ENCODE data around the gene KCNH5. TPM values are rescaled to one million over a fixed set of nuclear protein-coding genes. Genes with fewer than 3 reads are reported as not detected.

KCNH5 gene
- total and polyA plus RNA-seq, 9 of the 15 experiments (the other 6 are each of a cell fraction or from before 2014, with no cell fraction given), result 1.1 to 2.4 (median 1.4) TPM

DNA sequence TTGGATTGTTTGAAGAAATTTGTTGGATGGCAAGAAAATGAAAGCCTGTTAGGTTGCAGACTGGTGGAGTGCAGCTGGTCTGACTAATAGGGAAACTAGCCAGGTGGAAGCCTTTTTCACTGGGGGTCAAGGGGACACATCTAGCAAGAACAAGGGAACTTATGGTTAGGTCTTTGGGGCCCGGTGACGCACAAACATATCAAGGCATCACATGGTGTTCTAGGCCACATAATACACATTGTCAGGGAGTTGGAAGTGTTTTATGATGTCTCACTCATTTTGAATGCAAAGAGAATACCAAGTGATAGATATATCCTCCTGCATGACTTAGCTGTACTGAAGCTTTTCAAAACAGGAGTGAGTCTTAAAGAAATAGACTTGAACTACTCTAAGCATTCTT lies 351.2 kb downstream of the KCNH5 start:
- Histone ChIP-seq H3K4me1 (replicated peaks in 1 of 2; ENCODE audit: control insufficient read depth in 2 of 2, insufficient read depth in 2 of 2, low read length in 2 of 2) (no peaks in the 10 kb centered on the region), H2AFZ (ENCODE audit: low read depth, low read length) (no peak overlapping the region), H3K4me3 (no peak overlapping the region), H3K27ac (ENCODE audit: extremely low read depth, low read depth, low read length) (no peak overlapping the region), H3K36me3 (ENCODE audit: control insufficient read depth, insufficient read depth, low read length) (no peaks in the 10 kb centered on the region), H3K4me2 (ENCODE audit: insufficient read depth, low read length) (no peak overlapping the region), H3K27me3 (ENCODE audit: control insufficient read depth in 2 of 2, insufficient read depth in 2 of 2, low read length in 2 of 2) (no peaks in the 10 kb centered on the region), H3K9me1 (ENCODE audit: control insufficient read depth, insufficient read depth, low read length) (no peaks in the 10 kb centered on the region), H3K9ac (ENCODE audit: insufficient read depth in 1 of 2, low read depth in 2 of 2, low read length in 2 of 2) (no peak overlapping the region), H3K9me3 (replicated peaks; ENCODE audit: control insufficient read depth, insufficient read depth, low read depth, low read length) (no peaks in the 10 kb centered on the region), H3K79me2 (ENCODE audit: control insufficient read depth, insufficient read depth, low read length) (no peaks in the 10 kb centered on the region), H4K20me1 (replicated peaks; ENCODE audit: control insufficient read depth, insufficient read depth, low read length) (no peaks in the 10 kb centered on the region)
- in situ Hi-C loops (cut with MboI) (no loop called here), intact Hi-C loops (cut with micrococcal nuclease) (no loop called here)
- TF ChIP-seq CBX3 (IDR thresholded peaks at IDR 0.05; ENCODE audit: borderline replicate concordance in 1 of 2, low read length in 2 of 2) (no peak), MBD2 (IDR thresholded peaks at IDR 0.05; ENCODE audit: borderline replicate concordance, low read depth) (no peak), SPI1 (IDR thresholded peaks at IDR 0.05; ENCODE audit: borderline replicate concordance, low read depth, low read length) (no peak), CREM (IDR thresholded peaks at IDR 0.05; ENCODE audit: low read depth) (no peak), OTX1 (CRISPR knock-in tag; IDR thresholded peaks at IDR 0.05) (no peak), MCM3 (IDR thresholded peaks at IDR 0.05) (no peak), NR2C1 (IDR thresholded peaks at IDR 0.05) (no peak), NR2C1 (tag; IDR thresholded peaks at IDR 0.05) (no peak), ZNF274 (IDR thresholded peaks at IDR 0.05; ENCODE audit: borderline replicate concordance, low read depth, low read length) (no peak), ZNF311 (CRISPR knock-in tag; IDR thresholded peaks at IDR 0.05) (no peak), HOXB6 (CRISPR knock-in tag; IDR thresholded peaks at IDR 0.05; ENCODE audit: borderline replicate concordance) (no peak), SMAD2 (IDR thresholded peaks at IDR 0.05; ENCODE audit: low read depth, low read length) (no peak), POLR2H (tag; IDR thresholded peaks at IDR 0.05; ENCODE audit: low read depth) (no peak), MYNN (IDR thresholded peaks at IDR 0.05) (no peak), MYNN (CRISPR knock-in tag; IDR thresholded peaks at IDR 0.05) (no peak), ZFX (CRISPR knock-in tag; IDR thresholded peaks at IDR 0.05) (no peak), MAFK (IDR thresholded peaks at IDR 0.05; ENCODE audit: low read length) (no peak)
- TF ChIP-seq, protein P1, sequence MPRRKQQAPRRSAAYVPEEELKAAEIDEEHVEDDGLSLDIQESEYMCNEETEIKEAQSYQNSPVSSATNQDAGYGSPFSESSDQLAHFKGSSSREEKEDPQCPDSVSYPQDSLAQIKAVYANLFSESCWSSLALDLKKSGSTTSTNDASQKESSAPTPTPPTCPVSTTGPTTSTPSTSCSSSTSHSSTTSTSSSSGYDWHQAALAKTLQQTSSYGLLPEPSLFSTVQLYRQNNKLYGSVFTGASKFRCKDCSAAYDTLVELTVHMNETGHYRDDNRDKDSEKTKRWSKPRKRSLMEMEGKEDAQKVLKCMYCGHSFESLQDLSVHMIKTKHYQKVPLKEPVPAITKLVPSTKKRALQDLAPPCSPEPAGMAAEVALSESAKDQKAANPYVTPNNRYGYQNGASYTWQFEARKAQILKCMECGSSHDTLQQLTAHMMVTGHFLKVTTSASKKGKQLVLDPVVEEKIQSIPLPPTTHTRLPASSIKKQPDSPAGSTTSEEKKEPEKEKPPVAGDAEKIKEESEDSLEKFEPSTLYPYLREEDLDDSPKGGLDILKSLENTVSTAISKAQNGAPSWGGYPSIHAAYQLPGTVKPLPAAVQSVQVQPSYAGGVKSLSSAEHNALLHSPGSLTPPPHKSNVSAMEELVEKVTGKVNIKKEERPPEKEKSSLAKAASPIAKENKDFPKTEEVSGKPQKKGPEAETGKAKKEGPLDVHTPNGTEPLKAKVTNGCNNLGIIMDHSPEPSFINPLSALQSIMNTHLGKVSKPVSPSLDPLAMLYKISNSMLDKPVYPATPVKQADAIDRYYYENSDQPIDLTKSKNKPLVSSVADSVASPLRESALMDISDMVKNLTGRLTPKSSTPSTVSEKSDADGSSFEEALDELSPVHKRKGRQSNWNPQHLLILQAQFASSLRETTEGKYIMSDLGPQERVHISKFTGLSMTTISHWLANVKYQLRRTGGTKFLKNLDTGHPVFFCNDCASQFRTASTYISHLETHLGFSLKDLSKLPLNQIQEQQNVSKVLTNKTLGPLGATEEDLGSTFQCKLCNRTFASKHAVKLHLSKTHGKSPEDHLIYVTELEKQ (CRISPR knock-in tag; IDR thresholded peaks at IDR 0.05), result no peak
- TF ChIP-seq, protein P2, sequence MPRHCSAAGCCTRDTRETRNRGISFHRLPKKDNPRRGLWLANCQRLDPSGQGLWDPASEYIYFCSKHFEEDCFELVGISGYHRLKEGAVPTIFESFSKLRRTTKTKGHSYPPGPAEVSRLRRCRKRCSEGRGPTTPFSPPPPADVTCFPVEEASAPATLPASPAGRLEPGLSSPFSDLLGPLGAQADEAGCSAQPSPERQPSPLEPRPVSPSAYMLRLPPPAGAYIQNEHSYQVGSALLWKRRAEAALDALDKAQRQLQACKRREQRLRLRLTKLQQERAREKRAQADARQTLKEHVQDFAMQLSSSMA (CRISPR knock-in tag; IDR thresholded peaks at IDR 0.05), result no peak
- TF ChIP-seq, protein P3, sequence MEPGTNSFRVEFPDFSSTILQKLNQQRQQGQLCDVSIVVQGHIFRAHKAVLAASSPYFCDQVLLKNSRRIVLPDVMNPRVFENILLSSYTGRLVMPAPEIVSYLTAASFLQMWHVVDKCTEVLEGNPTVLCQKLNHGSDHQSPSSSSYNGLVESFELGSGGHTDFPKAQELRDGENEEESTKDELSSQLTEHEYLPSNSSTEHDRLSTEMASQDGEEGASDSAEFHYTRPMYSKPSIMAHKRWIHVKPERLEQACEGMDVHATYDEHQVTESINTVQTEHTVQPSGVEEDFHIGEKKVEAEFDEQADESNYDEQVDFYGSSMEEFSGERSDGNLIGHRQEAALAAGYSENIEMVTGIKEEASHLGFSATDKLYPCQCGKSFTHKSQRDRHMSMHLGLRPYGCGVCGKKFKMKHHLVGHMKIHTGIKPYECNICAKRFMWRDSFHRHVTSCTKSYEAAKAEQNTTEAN (CRISPR knock-in tag; IDR thresholded peaks at IDR 0.05), result no peak
- FAIRE-seq (no peak), ATAC-seq (no peak), DNase-seq (ENCODE audit: extremely low read depth in 1 of 4, low spot score in 3 of 4) (no peak)
- CTCF ChIA-PET (ENCODE audit: low intra/inter-chr PET ratio), result no interaction called here
- POLR2A ChIA-PET, result no interaction called here
- no TSS peak for BruUV-seq (replicated peaks)
- WGBS (ENCODE audit: insufficient coverage, low coverage, missing lambda C conversion rate), result 0% methylated on average over 2 of the region's 2 CpGs
